A549 (cell line): ENCODE measurements around the gene CPNE4. TPM values are rescaled to one million over a fixed set of nuclear protein-coding genes. Genes with fewer than 3 reads are reported as not detected.

Experiments used
- ATAC-seq, 2 experiments: fragments of 200-7000 bp in 1 of 2; fragments of >200 bp in 1 of 2; cut with Nextera tagmentation in 1 of 2; cut with Tn5 transposase in 1 of 2; 3 replicates each; pipeline versions ENCODE4 v1.8.0 to v1.9.1; 2018 to 2020; ENCODE audit warnings: mild to moderate bottlenecking in 1 of 2, moderate library complexity in 1 of 2
- CTCF ChIA-PET: fragments of 300-600 bp; sonication (Branson Sonifier 250); formaldehyde crosslinking; extraction: SDS; loops from one replicate; lab custom pipeline; 2021; ENCODE audit warnings: antibody characterized with exemption, inconsistent platforms; lab: Yijun Ruan, JAX
- POLR2A ChIA-PET: fragments of 350-600 bp; formaldehyde crosslinking; extraction: SDS; loops from one replicate; lab custom pipeline; 2021; ENCODE audit warnings: antibody characterized with exemption, inconsistent platforms; lab: Yijun Ruan, JAX
- DNase-seq, 2 experiments: peaks; one replicate each; pipeline versions ENCODE4 v3.0.0 to v3.0.0-alpha.2; 2011 to 2016; ENCODE audit warnings: low read depth in 1 of 2, low spot score in 1 of 2
- FAIRE-seq: peaks from 2 replicates; lab custom pipeline; 2011; peaks lifted over from hg19 to GRCh38; lab: Jason Lieb, UNC
- H3K27ac ChIP-seq, 2 experiments: fragments of >200 bp; sonication (Bioruptor Twin); formaldehyde crosslinking; 3 replicates each; pipeline ENCODE4 v1.5.1; 2016 to 2017
- H3K4me1 ChIP-seq: fragments of >200 bp; sonication (Bioruptor Twin); formaldehyde crosslinking; 3 replicates; pipeline ENCODE4 v1.6.1; 2016
- H3K4me2 ChIP-seq: fragments of >200 bp; sonication (Bioruptor Twin); formaldehyde crosslinking; 3 replicates; pipeline ENCODE4 v1.6.1; 2016
- H3K4me3 ChIP-seq: fragments of >200 bp; sonication (Bioruptor Twin); formaldehyde crosslinking; 3 replicates; pipeline ENCODE4 v1.5.1; 2016
- H3K9me3 ChIP-seq: fragments of >200 bp; sonication (Bioruptor Twin); formaldehyde crosslinking; 3 replicates; pipeline ENCODE4 v1.6.1; 2016
- CBX2 ChIP-seq: fragments of 200-600 bp; sonication (generic); IDR thresholded peaks from 2 replicates; pipeline ENCODE4 v1.6.1; 2016; ENCODE audit warnings: low read depth, mild to moderate bottlenecking, borderline replicate concordance
- CEBPB ChIP-seq, 2 experiments: fragments of >200 bp in 1 of 2; sonication (Bioruptor Twin) in 1 of 2; formaldehyde crosslinking in 1 of 2; IDR thresholded peaks; 2 replicates each; pipeline ENCODE4 v1.6.1; 2012 to 2016
- CHD4 ChIP-seq: fragments of 200-600 bp; sonication (generic); IDR thresholded peaks from 2 replicates; pipeline ENCODE4 v1.6.1; 2016; ENCODE audit warnings: antibody characterized with exemption, mild to moderate bottlenecking, borderline replicate concordance
- EHMT2 ChIP-seq: fragments of 200-600 bp; sonication (generic); IDR thresholded peaks from 2 replicates; pipeline ENCODE4 v1.6.1; 2016; ENCODE audit warnings: antibody characterized with exemption, low read depth, mild to moderate bottlenecking, moderate library complexity
- ESRRA ChIP-seq: fragments of 150-350 bp; IDR thresholded peaks from 2 replicates; pipeline ENCODE4 v1.6.1; 2014; ENCODE audit warnings: mild to moderate bottlenecking, low read length, borderline replicate concordance
- FOSB ChIP-seq: fragments of 250-450 bp; sonication (Bioruptor Pico); IDR thresholded peaks from 2 replicates; pipeline ENCODE4 v1.5.0; 2020; ENCODE audit warnings: mild to moderate bottlenecking, moderate library complexity
- GATA3 ChIP-seq: IDR thresholded peaks from 2 replicates; pipeline ENCODE4 v1.6.1; 2012; ENCODE audit warnings: borderline replicate concordance
- HOXA7 ChIP-seq: fragments of 250-450 bp; sonication (Bioruptor Pico); IDR thresholded peaks from 2 replicates; pipeline ENCODE4 v1.5.0; 2020; ENCODE audit warnings: mild to moderate bottlenecking, moderate library complexity
- HOXB5 ChIP-seq: fragments of 250-450 bp; sonication (Bioruptor Pico); IDR thresholded peaks from 2 replicates; pipeline ENCODE4 v1.5.0; 2020; ENCODE audit warnings: mild to moderate bottlenecking, moderate library complexity
- KDM1A ChIP-seq: fragments of 200-600 bp; sonication (generic); IDR thresholded peaks from 2 replicates; pipeline ENCODE4 v1.6.1; 2016; ENCODE audit warnings: low read depth, mild to moderate bottlenecking
- KDM5A ChIP-seq: fragments of 200-600 bp; sonication (generic); IDR thresholded peaks from 2 replicates; pipeline ENCODE4 v1.6.1; 2016; ENCODE audit warnings: antibody characterized with exemption, mild to moderate bottlenecking
- MAZ ChIP-seq: fragments of 150-350 bp; IDR thresholded peaks from 2 replicates; pipeline ENCODE4 v1.6.1; 2014; ENCODE audit warnings: antibody characterized with exemption, low read depth, low read length, borderline replicate concordance
- MYC ChIP-seq: IDR thresholded peaks from 2 replicates; pipeline ENCODE4 v1.6.1; 2012; ENCODE audit warnings: mild to moderate bottlenecking, inconsistent platforms, low read length, improper control_type of control experiment, borderline replicate concordance
- NFE2L2 ChIP-seq: fragments of 150-350 bp; conservative IDR thresholded peaks from 2 replicates; pipeline ENCODE4 v1.6.1; 2014; ENCODE audit warnings: low read length
- NPAS2 ChIP-seq: fragments of 250-450 bp; sonication (Bioruptor Pico); IDR thresholded peaks from 2 replicates; pipeline ENCODE4 v1.8.0; 2022; ENCODE audit warnings: mild to moderate bottlenecking, moderate library complexity, borderline replicate concordance
- PHF8 ChIP-seq: fragments of 200-600 bp; sonication (generic); IDR thresholded peaks from 2 replicates; pipeline ENCODE4 v1.6.1; 2016; ENCODE audit warnings: low read depth, mild to moderate bottlenecking, antibody characterized with exemption, moderate library complexity, borderline replicate concordance
- POLR2A ChIP-seq: IDR thresholded peaks from 2 replicates; pipeline ENCODE4 v1.6.1; 2012; ENCODE audit warnings: mild to moderate bottlenecking, low read length
- POLR2AphosphoS2 ChIP-seq: conservative IDR thresholded peaks from 2 replicates; pipeline ENCODE4 v1.6.1; 2012; ENCODE audit warnings: low read length, improper control_type of control experiment, inconsistent platforms
- RAD21 ChIP-seq, 2 experiments: fragments of >200 bp in 1 of 2; sonication (Bioruptor Twin) in 1 of 2; formaldehyde crosslinking in 1 of 2; IDR thresholded peaks in 1 of 2; conservative IDR thresholded peaks in 1 of 2; 2 replicates in 1 of 2; 3 replicates in 1 of 2; pipeline ENCODE4 v1.6.1; 2012 to 2018; ENCODE audit warnings: inconsistent platforms in 1 of 2
- RARB ChIP-seq: fragments of 250-450 bp; sonication (Bioruptor Pico); IDR thresholded peaks from 2 replicates; pipeline ENCODE4 v1.8.0; 2021; ENCODE audit warnings: mild to moderate bottlenecking, moderate library complexity
- RCOR1 ChIP-seq: fragments of 150-350 bp; IDR thresholded peaks from 2 replicates; pipeline ENCODE4 v1.6.1; 2014; ENCODE audit warnings: antibody characterized with exemption, low read length, low read depth
- RNF2 ChIP-seq: fragments of 200-600 bp; sonication (generic); IDR thresholded peaks from 2 replicates; pipeline ENCODE4 v1.6.1; 2016; ENCODE audit warnings: low read depth, mild to moderate bottlenecking, antibody characterized with exemption, moderate library complexity, borderline replicate concordance
- ZFP36 ChIP-seq: fragments of 450-650 bp; IDR thresholded peaks from 2 replicates; pipeline ENCODE4 v1.6.1; 2014; ENCODE audit warnings: borderline replicate concordance; ENCODE audit not compliant: partially characterized antibody
- ZNF302 ChIP-seq: fragments of 250-450 bp; sonication (Bioruptor Pico); IDR thresholded peaks from 2 replicates; pipeline ENCODE4 v1.9.0; 2021; ENCODE audit warnings: inconsistent platforms, mild to moderate bottlenecking, moderate library complexity
- WGBS: methylation state at CpG from one replicate; pipeline ENCODE4 v1.1.6; 2017; ENCODE audit errors: missing lambda C conversion rate; 5-methylcytosine and 5-hydroxymethylcytosine counted together
- polyA plus RNA-seq, 4 experiments: library from polyadenylated mRNA; depleted of rRNA in 3 of 4; stranded (reverse); fragments of >200 nt; fragmentation: RNase III in 1 of 4; extraction: RNeasy Plus Mini Kit Qiagen cat#74134 plus additional on column Dnase treatment in 1 of 4; gene quantifications; 2 replicates in 3 of 4; 3 replicates in 1 of 4; pipeline ENCODE4 v1.2.3, GENCODE V29; 2011 to 2017
- TF ChIP-seq, protein P1 (sequence below): fragments of 250-450 bp; sonication (Bioruptor Pico); IDR thresholded peaks from 2 replicates; pipeline ENCODE4 v1.5.0; 2021; ENCODE audit warnings: mild to moderate bottlenecking, moderate library complexity, borderline replicate concordance
- TF ChIP-seq, protein P2 (sequence below): fragments of >200 bp; sonication (Bioruptor Twin); formaldehyde crosslinking; IDR thresholded peaks from 2 replicates; pipeline ENCODE4 v1.6.1; 2016
- TF ChIP-seq, protein P3 (sequence below): fragments of 250-450 bp; sonication (Bioruptor Pico); IDR thresholded peaks from 2 replicates; pipeline ENCODE4 v1.5.0; 2020; ENCODE audit warnings: low read depth, mild to moderate bottlenecking, moderate library complexity
- TF ChIP-seq, protein P4 (sequence below): IDR thresholded peaks from 2 replicates; pipeline ENCODE4 v1.6.1; 2012
- TF ChIP-seq, protein P5 (sequence below): IDR thresholded peaks from 2 replicates; pipeline ENCODE4 v1.6.1; 2012; ENCODE audit warnings: low read depth, borderline replicate concordance

Gene CPNE4
- polyA plus RNA-seq, 2 of the 4 experiments (the other 2 are of a cell fraction), result 3.6 to 8.7 TPM

DNA sequence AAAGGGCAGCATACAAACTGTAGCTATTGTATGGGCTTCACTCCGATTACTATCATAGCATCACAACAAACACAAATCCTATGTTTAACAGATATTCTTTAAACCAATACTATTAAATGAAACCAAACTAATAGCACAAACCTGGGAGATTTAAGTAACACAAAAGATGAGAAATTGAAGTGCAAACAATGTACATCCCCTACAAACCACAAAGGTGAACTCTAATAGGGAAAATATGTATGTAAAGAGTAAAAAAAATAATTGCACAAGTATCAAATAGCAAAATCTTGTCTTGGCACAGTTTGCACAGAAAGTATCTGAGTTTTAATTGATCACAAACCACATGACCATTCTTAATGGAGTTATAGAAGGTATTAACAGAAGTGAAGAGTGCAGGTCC, 138.5 kb downstream of the CPNE4 start:
- Histone ChIP-seq H3K4me2 (no peak overlapping the region), H3K9me3 (0 out of 3 replicates have a peak, but pooled peaks cover 2% of the 10 kb centered on the region), H3K4me1 (no peaks in the 10 kb centered on the region), H3K27ac (no peak overlapping the region), H3K4me3 (no peak overlapping the region)
- FAIRE-seq (no peak), DNase-seq (no peak), ATAC-seq (no peak)
- POLR2A ChIA-PET, result no interaction called here
- CTCF ChIA-PET, result no interaction called here
- no peak for TF ChIP-seq GATA3
- no peak for TF ChIP-seq MYC
- no peak for TF ChIP-seq PHF8
- TF ChIP-seq CHD4, result no peak
- no peak for TF ChIP-seq ZFP36
- TF ChIP-seq RAD21 (conservative IDR thresholded peaks at IDR 0.05 in 1 of 2, IDR thresholded peaks at IDR 0.05 in 1 of 2), result no peak
- TF ChIP-seq, protein P1, sequence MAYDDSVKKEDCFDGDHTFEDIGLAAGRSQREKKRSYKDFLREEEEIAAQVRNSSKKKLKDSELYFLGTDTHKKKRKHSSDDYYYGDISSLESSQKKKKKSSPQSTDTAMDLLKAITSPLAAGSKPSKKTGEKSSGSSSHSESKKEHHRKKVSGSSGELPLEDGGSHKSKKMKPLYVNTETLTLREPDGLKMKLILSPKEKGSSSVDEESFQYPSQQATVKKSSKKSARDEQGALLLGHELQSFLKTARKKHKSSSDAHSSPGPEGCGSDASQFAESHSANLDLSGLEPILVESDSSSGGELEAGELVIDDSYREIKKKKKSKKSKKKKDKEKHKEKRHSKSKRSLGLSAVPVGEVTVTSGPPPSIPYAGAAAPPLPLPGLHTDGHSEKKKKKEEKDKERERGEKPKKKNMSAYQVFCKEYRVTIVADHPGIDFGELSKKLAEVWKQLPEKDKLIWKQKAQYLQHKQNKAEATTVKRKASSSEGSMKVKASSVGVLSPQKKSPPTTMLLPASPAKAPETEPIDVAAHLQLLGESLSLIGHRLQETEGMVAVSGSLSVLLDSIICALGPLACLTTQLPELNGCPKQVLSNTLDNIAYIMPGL (CRISPR knock-in tag), result no peak
- no peak for TF ChIP-seq HOXA7 (CRISPR knock-in tag)
- TF ChIP-seq, protein P2, sequence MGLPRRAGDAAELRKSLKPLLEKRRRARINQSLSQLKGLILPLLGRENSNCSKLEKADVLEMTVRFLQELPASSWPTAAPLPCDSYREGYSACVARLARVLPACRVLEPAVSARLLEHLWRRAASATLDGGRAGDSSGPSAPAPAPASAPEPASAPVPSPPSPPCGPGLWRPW, result no peak
- no peak for TF ChIP-seq KDM5A
- WGBS, result 97% methylated on average over 1 of the region's 1 CpG

DNA sequence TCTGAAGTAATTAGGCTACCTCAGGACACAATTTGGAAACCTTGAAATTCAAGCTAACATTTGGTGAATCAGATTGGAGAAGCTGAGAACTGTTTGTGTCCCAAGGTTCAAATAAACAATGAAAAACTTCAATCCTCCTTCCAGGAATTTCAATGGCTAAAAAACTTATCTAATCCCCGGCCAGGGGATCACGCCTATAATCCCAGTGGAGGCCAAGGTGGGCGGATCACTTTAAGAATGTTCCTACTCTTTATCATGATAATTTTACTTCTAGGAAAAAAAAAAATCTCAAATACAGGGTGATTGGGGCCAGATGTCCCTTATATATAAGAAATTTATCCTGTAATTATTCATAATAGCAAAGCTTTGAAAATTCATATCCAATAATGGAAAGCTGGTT, 139.0 kb downstream of the CPNE4 start:
- DNase-seq (no peak), FAIRE-seq (no peak), ATAC-seq (no peak)
- H3K27ac ChIP-seq, result no peak overlapping the region
- ChIA-PET POLR2A (no interaction called here), CTCF (no interaction called here)
- TF ChIP-seq POLR2A (no peak), NPAS2 (CRISPR knock-in tag) (no peak), RARB (CRISPR knock-in tag) (no peak), NFE2L2 (no peak), FOSB (CRISPR knock-in tag) (no peak), ZFP36 (no peak), HOXB5 (CRISPR knock-in tag) (no peak), EHMT2 (no peak), ESRRA (no peak), MYC (no peak), KDM1A (no peak), RNF2 (no peak), RCOR1 (no peak)
- H3K9me3 ChIP-seq, result 0 out of 3 replicates have a peak, but pooled peaks cover 2% of the 10 kb centered on the region
- no peaks in the 10 kb centered on the region for H3K4me1 ChIP-seq
- no peak overlapping the region for H3K4me2 ChIP-seq
- WGBS, result 83% methylated on average over 3 of the region's 3 CpGs
- no peak overlapping the region for H3K4me3 ChIP-seq

DNA sequence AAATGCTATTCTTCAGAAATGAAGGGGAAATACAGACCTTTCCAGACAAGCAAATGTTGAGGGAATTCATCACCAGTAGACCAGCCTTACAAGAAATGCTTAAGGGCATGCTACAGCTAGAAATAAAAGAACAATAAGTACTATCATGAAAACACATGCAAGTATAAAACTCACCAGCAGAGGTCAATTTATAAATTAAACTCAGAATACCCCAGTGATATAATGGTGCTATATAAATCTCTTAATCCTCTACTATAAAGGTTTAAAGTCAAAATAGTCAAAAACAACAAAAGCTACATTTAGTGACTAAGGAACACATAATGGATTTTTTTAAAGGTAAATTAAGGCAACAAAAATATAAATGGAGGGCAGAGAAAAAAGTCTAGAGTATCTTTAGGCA, 142.5 kb downstream of the CPNE4 start:
- ATAC-seq (no peak), DNase-seq (no peak), FAIRE-seq (no peak)
- Histone ChIP-seq H3K27ac (no peak overlapping the region), H3K9me3 (0 out of 3 replicates have a peak, but pooled peaks cover 2% of the 10 kb centered on the region), H3K4me2 (no peak overlapping the region), H3K4me3 (no peak overlapping the region), H3K4me1 (no peaks in the 10 kb centered on the region)
- ChIA-PET CTCF (interaction anchor here (0.6 to 1.2 kb wide), 4 partner anchors 12 to 97 kb away, joined by 3 read pairs; no protein-coding TSS in a partner anchor), POLR2A (no interaction called here)
- TF ChIP-seq, protein P3, sequence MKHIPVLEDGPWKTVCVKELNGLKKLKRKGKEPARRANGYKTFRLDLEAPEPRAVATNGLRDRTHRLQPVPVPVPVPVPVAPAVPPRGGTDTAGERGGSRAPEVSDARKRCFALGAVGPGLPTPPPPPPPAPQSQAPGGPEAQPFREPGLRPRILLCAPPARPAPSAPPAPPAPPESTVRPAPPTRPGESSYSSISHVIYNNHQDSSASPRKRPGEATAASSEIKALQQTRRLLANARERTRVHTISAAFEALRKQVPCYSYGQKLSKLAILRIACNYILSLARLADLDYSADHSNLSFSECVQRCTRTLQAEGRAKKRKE (CRISPR knock-in tag), result no peak
- TF ChIP-seq MAZ, result no peak
- TF ChIP-seq, protein P1 (CRISPR knock-in tag), result no peak
- no peak for TF ChIP-seq KDM5A
- no peak for TF ChIP-seq RAD21 (conservative IDR thresholded peaks at IDR 0.05 in 1 of 2, IDR thresholded peaks at IDR 0.05 in 1 of 2)
- no peak for TF ChIP-seq ZFP36
- no peak for TF ChIP-seq CBX2
- TF ChIP-seq RARB (CRISPR knock-in tag), result no peak
- TF ChIP-seq, protein P4, sequence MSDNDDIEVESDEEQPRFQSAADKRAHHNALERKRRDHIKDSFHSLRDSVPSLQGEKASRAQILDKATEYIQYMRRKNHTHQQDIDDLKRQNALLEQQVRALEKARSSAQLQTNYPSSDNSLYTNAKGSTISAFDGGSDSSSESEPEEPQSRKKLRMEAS, result no peak
- no peak for TF ChIP-seq HOXB5 (CRISPR knock-in tag)
- TF ChIP-seq, protein P5, sequence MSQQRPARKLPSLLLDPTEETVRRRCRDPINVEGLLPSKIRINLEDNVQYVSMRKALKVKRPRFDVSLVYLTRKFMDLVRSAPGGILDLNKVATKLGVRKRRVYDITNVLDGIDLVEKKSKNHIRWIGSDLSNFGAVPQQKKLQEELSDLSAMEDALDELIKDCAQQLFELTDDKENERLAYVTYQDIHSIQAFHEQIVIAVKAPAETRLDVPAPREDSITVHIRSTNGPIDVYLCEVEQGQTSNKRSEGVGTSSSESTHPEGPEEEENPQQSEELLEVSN, result no peak
- no peak for TF ChIP-seq POLR2A
- no peak for TF ChIP-seq MYC
- TF ChIP-seq ZNF302 (CRISPR knock-in tag), result no peak
- no peak for TF ChIP-seq POLR2AphosphoS2
- TF ChIP-seq CEBPB (IDR thresholded peaks at IDR 0.05), result no peak
